Thymus (tissue), 14 donors: ENCODE data around the gene SPATA2. TPM values are rescaled to one million over a fixed set of nuclear protein-coding genes. Genes with fewer than 3 reads are reported as not detected.
"Not testable (repeated sequence)": the region's sequence is repeated elsewhere in the genome, so short reads cannot be mapped to it uniquely, and the experiment has no call there.

Experiments
- DNase-seq, 9 donors: peaks; one replicate each; pipeline ENCODE4 v3.0.0-alpha.2; 2013; ENCODE audit warnings: low spot score in 9 of 9, low read depth in 6 of 9, missing footprints in 1 of 9
- H3K27ac ChIP-seq, 2 donors: one replicate each; pipeline ENCODE4 v1.5.1; 2013; ENCODE audit warnings: control low read depth in 1 of 2, low read depth in 1 of 2, low read length in 1 of 2, mild to moderate bottlenecking in 1 of 2, moderate library complexity in 1 of 2
- H3K27me3 ChIP-seq, 2 donors: one replicate each; pipeline ENCODE4 v1.5.1; 2013; ENCODE audit warnings: low read length in 1 of 2; ENCODE audit not compliant: control insufficient read depth in 2 of 2, insufficient read depth in 1 of 2
- H3K36me3 ChIP-seq, 2 donors: one replicate each; pipeline ENCODE4 v1.5.1; 2013; ENCODE audit warnings: low read length in 1 of 2, mild to moderate bottlenecking in 1 of 2, moderate library complexity in 1 of 2; ENCODE audit not compliant: control insufficient read depth in 2 of 2, insufficient read depth in 2 of 2
- H3K4me1 ChIP-seq, 2 donors: one replicate each; pipeline ENCODE4 v1.5.1; 2013; ENCODE audit warnings: low read length in 2 of 2; ENCODE audit not compliant: control insufficient read depth in 2 of 2, insufficient read depth in 2 of 2
- H3K4me3 ChIP-seq, 2 donors: one replicate each; pipeline ENCODE4 v1.5.1; 2013; ENCODE audit warnings: low read length in 2 of 2, control low read depth in 1 of 2, mild to moderate bottlenecking in 1 of 2
- H3K9me3 ChIP-seq, 2 donors: one replicate each; pipeline ENCODE4 v1.5.1; 2013; ENCODE audit warnings: low read length in 1 of 2, mild to moderate bottlenecking in 1 of 2; ENCODE audit not compliant: control insufficient read depth in 2 of 2, insufficient read depth in 1 of 2
- WGBS: extraction: QIAGEN DNeasy Blood & Tissue Kit; methylation state at CpG from one replicate; pipeline ENCODE4 v1.1.7; 2013; 5-methylcytosine and 5-hydroxymethylcytosine counted together
- long read RNA-seq, 10 donors: transcript quantifications; one replicate each; lab custom pipeline, GENCODE V29; 2026
- polyA plus RNA-seq: library from polyadenylated mRNA; stranded (reverse); fragments of 200-250 nt; gene quantifications from one replicate; pipeline ENCODE4 v1.2.3, GENCODE V29; 2013
- total RNA-seq: library from RNA; stranded (reverse); fragments of 120-200 nt; gene quantifications from one replicate; pipeline ENCODE4 v1.2.4, GENCODE V29; 2013
- donor health status: healthy.

SPATA2 gene, protein sequence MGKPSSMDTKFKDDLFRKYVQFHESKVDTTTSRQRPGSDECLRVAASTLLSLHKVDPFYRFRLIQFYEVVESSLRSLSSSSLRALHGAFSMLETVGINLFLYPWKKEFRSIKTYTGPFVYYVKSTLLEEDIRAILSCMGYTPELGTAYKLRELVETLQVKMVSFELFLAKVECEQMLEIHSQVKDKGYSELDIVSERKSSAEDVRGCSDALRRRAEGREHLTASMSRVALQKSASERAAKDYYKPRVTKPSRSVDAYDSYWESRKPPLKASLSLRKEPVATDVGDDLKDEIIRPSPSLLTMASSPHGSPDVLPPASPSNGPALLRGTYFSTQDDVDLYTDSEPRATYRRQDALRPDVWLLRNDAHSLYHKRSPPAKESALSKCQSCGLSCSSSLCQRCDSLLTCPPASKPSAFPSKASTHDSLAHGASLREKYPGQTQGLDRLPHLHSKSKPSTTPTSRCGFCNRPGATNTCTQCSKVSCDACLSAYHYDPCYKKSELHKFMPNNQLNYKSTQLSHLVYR
- 1.7 TPM for total RNA-seq
- polyA plus RNA-seq, result 3.3 TPM
- long read RNA-seq, donor 1, result 0 reads
- long read RNA-seq, donor 2, full-length matches to known transcripts, result 8 of 8 reads
- long read RNA-seq, donor 2, partial matches to known transcripts, result 0 of 8 reads
- long read RNA-seq, donor 2, other reads (novel, unspliced or antisense), result 0 of 8 reads
- long read RNA-seq, donor 3, full-length matches to known transcripts, result 3 of 3 reads
- long read RNA-seq, donor 3, partial matches to known transcripts, result 0 of 3 reads
- long read RNA-seq, donor 3, other reads (novel, unspliced or antisense), result 0 of 3 reads
- long read RNA-seq, donor 4, full-length matches to known transcripts, result 1 of 1 reads
- long read RNA-seq, donor 4, partial matches to known transcripts, result 0 of 1 reads
- long read RNA-seq, donor 4, other reads (novel, unspliced or antisense), result 0 of 1 reads
- long read RNA-seq, donor 5, full-length matches to known transcripts, result 6 of 6 reads
- long read RNA-seq, donor 5, partial matches to known transcripts, result 0 of 6 reads
- long read RNA-seq, donor 5, other reads (novel, unspliced or antisense), result 0 of 6 reads
- long read RNA-seq, donor 6, full-length matches to known transcripts, result 4 of 4 reads
- long read RNA-seq, donor 6, partial matches to known transcripts, result 0 of 4 reads
- long read RNA-seq, donor 6, other reads (novel, unspliced or antisense), result 0 of 4 reads
- long read RNA-seq, donor 7, full-length matches to known transcripts, result 2 of 92 reads
- long read RNA-seq, donor 7, partial matches to known transcripts, result 28 of 92 reads
- long read RNA-seq, donor 7, other reads (novel, unspliced or antisense), result 62 of 92 reads
- long read RNA-seq, donor 8, full-length matches to known transcripts, result 2 of 2 reads
- long read RNA-seq, donor 8, partial matches to known transcripts, result 0 of 2 reads
- long read RNA-seq, donor 8, other reads (novel, unspliced or antisense), result 0 of 2 reads
- long read RNA-seq, donor 9, full-length matches to known transcripts, result 1 of 1 reads
- long read RNA-seq, donor 9, partial matches to known transcripts, result 0 of 1 reads
- long read RNA-seq, donor 9, other reads (novel, unspliced or antisense), result 0 of 1 reads
- long read RNA-seq, donor 10, full-length matches to known transcripts, result 4 of 4 reads
- long read RNA-seq, donor 10, partial matches to known transcripts, result 0 of 4 reads
- long read RNA-seq, donor 10, other reads (novel, unspliced or antisense), result 0 of 4 reads

DNA sequence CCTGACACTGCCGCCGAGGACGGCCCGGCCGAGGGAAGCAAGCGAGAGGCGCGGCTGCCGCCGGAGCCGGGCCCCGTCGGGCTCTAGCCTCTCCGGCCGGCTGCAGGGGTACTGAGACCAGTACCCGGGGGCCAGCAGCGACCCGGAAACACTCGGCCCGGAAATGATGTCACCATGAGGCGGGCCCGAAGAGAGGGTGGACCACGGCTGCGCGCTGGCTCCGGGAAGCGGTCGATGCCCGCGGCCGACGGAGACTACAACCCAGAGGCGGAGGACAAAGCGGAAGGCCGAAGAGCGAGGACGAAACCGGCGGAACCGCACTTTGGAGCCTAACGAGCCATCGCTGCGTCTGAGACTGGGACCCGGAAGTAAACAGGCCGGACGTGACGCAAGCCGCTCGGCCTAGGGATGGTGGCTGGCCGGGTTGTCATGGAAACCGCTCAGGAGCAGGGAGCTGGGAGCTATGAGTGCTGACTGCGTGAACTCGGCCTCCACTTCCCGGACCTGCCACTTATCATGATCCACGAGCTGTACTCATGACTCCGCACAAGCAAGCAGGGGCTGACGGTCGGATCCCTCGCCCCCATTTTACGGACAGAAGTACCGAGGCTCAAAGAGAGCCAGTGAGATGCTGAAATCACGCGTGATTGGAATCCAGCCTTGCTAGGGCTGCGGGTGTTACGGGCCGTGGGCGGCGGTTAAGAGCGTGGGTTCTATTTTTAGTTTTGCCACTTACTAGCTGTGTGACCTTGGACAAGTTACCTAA is at the start of gene SPATA2:
Gene SPATA2 (minus strand): TSS at position 150 of the 766 bp plus-strand sequence. CDS start 7,039 bp downstream, outside the sequence.
- Histone ChIP-seq H3K27ac (peak within 1 kb of the TSS; percentile 95 to 98), H3K4me3 (peak within 1 kb of the TSS; percentile 81 to 98), H3K9me3 (no peaks in the 10 kb centered on the region), H3K36me3 (peaks cover under 1 to 3% of the 10 kb centered on the region in 2 donors), H3K27me3 (no peaks in the 10 kb centered on the region), H3K4me1 (peaks cover 11 to 17% of the 10 kb centered on the region in 2 donors)
- WGBS, result under 1% methylated on average over 69 of the region's 69 CpGs
- peak; percentile 84 to 95 (median 88) for DNase-seq

DNA sequence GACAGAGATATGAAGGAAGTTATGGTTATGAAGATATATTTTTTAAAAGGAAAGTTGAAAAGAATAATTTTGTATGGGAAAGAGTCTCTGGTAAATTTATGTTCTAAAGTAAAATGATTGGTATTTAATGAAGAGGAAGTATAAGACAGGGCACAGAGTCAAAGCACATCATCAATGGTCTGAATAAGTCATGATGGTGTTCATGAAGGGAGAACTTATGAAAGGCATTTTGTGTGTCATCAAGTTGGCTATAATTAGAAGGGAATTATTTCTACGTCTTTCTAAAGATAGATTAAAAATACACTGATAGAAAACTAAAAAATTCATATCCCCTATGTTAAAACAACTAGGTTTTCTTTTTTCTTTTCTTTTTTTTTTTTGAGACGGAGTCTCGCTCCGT is 46.1 kb upstream of the SPATA2 start:
- no peaks in the 10 kb centered on the region for H3K4me1 ChIP-seq
- WGBS, result 98% methylated on average over 4 of the region's 4 CpGs
- H3K4me3 ChIP-seq, result no peak overlapping the region
- no peaks in the 10 kb centered on the region for H3K27me3 ChIP-seq
- no peak overlapping the region for H3K27ac ChIP-seq
- H3K36me3 ChIP-seq, result peaks cover 0 to 21% of the 10 kb centered on the region in 2 donors
- no peaks in the 10 kb centered on the region for H3K9me3 ChIP-seq
- no peak for DNase-seq

DNA sequence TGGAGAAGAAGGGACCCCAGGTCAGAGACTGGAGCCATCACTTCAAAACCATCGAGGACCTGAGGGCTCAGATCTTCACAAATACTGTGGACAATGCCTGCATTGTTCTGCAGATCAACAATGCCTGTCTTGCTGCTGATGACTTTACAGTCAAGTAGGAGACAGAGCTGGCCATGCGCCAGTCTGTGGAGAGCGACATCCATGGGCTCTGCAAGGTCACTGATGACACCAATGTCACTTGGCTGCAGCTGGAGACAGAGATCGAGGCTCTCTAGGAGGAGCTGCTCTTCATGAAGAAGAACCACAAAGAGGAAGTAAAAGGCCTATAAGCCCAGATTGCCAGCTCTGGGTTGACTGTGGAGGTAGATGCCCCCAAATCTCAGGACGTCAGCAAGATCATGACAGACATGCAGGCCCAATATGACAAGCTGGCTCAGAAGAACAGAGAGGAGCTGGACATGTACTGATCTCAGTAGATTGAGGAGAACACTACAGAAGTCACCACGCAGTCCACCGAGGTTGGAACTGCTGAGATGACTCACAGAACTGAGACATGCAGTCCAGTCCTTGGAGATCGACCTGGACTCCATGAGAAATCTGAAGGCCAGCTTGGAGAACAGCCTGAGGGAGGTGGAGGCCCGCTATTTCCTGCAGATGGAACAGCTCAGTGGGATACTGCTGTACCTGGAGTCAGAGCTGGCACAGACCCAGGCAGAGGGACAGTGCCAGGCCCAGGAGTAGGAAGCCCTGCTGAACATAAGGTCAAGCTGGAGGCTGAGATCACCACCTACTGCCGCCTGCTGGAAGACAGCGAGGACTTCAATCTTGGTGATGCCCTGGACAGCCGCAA is 42.0 kb upstream of the SPATA2 start:
- 88% methylated on average over 12 of the region's 12 CpGs for WGBS
- not testable (repeated sequence) for H3K9me3 ChIP-seq, H3K27ac ChIP-seq, DNase-seq, H3K4me1 ChIP-seq, H3K27me3 ChIP-seq, H3K4me3 ChIP-seq
- peaks cover 28 to 55% of the 10 kb centered on the region in 2 donors for H3K36me3 ChIP-seq

DNA sequence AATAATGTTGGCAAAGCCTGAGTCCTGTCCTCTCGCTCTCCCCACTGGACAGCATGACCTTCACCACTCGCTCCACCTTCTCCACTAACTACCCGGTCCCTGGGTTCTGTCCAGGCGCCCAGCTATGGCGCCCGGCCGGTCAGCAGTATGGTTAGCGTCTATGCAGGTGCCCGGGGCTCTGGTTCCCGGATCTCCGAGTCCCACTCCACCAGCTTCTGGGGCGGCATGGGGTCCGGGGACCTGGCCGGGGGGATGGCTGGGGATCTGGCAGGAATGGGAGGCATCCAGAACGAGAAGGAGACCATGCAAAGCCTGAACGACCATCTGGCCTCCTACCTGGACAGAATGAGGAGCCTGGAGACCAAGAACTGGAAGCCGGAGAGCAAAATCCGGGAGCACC is 41.4 kb upstream of the SPATA2 start:
- H3K36me3 ChIP-seq, result peaks cover 35 to 61% of the 10 kb centered on the region in 2 donors
- no peak overlapping the region for H3K4me3 ChIP-seq
- no peaks in the 10 kb centered on the region for H3K27me3 ChIP-seq
- no peaks in the 10 kb centered on the region for H3K4me1 ChIP-seq
- WGBS, result 97% methylated on average over 18 of the region's 18 CpGs
- DNase-seq, result no peak
- H3K27ac ChIP-seq, result no peak overlapping the region
- H3K9me3 ChIP-seq, result no peaks in the 10 kb centered on the region

DNA sequence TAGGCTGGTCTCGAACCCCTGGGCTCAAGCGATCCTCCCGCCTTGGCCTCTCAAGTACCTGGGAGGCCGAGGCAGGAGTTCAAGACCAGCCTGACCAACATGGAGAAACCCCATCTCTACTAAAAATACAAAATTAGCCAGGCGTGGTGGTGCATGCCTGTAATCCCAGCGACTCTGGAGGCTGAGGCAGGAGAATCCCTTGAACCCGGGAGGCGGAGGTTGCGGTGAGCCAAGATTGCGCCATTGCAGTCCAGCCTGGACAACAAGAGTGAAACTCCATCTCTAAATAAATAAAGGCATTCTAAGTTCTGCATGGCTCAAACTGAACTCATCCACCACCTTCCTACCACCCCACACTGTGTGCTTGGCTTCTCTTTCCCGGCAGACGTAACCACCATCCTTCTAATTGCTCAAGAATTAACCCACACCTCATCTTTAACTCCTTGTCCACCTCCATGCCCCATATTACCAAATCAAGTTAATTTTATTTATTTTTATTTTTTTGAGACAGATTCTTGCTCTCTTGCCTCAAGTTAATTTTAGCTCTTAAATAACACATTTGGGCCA is 40.6 kb upstream of the SPATA2 start:
- WGBS, result 99% methylated on average over 12 of the region's 12 CpGs
- peaks cover 40 to 67% of the 10 kb centered on the region in 2 donors for H3K36me3 ChIP-seq
- not testable (repeated sequence) for H3K27me3 ChIP-seq, H3K27ac ChIP-seq, H3K9me3 ChIP-seq, H3K4me1 ChIP-seq, H3K4me3 ChIP-seq, DNase-seq

DNA sequence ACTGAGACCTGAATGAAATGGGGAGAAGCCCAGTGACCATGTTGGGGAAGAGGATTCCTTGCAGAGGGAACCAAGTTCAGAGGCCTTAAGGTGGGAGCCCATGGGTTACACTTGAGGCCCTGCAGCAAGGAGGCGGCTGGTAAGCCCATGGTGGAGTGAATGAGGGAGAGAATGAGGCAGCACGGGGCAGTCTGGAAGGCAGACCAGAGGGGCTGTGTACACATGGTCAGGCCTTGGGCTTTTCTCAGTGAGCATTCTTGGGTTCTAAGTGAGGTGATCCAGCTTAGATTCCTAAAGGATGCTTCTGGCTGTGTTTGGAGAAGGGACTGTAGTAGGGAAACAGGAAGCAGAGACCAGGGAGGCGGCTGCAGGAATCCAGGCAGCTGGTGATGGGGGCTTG is 39.8 kb upstream of the SPATA2 start:
- H3K36me3 ChIP-seq, result peaks cover 47 to 74% of the 10 kb centered on the region in 2 donors
- DNase-seq, result no peak
- WGBS, result 95% methylated on average over 3 of the region's 3 CpGs
- no peak overlapping the region for H3K4me3 ChIP-seq
- H3K9me3 ChIP-seq, result no peaks in the 10 kb centered on the region
- H3K4me1 ChIP-seq, result no peaks in the 10 kb centered on the region
- no peak overlapping the region for H3K27ac ChIP-seq
- H3K27me3 ChIP-seq, result no peaks in the 10 kb centered on the region

DNA sequence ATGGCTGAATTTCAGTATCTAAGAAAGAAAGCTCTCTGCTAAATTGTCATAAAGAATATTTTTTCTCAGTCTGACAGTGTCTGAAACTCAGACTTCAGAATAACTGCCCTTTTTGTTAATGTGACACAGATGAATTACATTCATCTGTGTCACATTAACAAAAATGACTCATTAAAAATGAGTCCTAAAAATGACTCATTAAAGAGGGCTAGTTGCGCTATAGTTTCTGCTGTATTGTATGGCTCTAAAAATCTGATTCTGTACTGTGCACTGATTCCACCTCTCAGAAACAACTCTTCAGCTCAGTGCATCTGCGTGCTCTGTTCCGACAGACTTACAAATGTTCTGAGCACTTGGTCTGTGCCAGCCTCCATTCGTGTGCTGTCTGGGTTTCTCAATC is 35.8 kb upstream of the SPATA2 start:
- 98% methylated on average over 4 of the region's 4 CpGs for WGBS
- Histone ChIP-seq H3K9me3 (no peaks in the 10 kb centered on the region), H3K4me1 (no peaks in the 10 kb centered on the region), H3K36me3 (peaks cover 76 to 84% of the 10 kb centered on the region in 2 donors), H3K27ac (no peak overlapping the region), H3K4me3 (no peak overlapping the region), H3K27me3 (no peaks in the 10 kb centered on the region)
- no peak for DNase-seq
